A549 (cell line): ENCODE measurements around the gene ZBTB11. TPM values are rescaled to one million over a fixed set of nuclear protein-coding genes. Genes with fewer than 3 reads are reported as not detected.
"Not testable (repeated sequence)": the region's sequence is repeated elsewhere in the genome, so short reads cannot be mapped to it uniquely, and the experiment has no call there.

Experiments used
- ATAC-seq, 2 experiments: fragments of 200-7000 bp in 1 of 2; fragments of >200 bp in 1 of 2; cut with Nextera tagmentation in 1 of 2; cut with Tn5 transposase in 1 of 2; 3 replicates each; pipeline versions ENCODE4 v1.8.0 to v1.9.1; 2018 to 2020; ENCODE audit warnings: mild to moderate bottlenecking in 1 of 2, moderate library complexity in 1 of 2
- CTCF ChIA-PET: fragments of 300-600 bp; sonication (Branson Sonifier 250); formaldehyde crosslinking; extraction: SDS; loops from one replicate; lab custom pipeline; 2021; ENCODE audit warnings: antibody characterized with exemption, inconsistent platforms; lab: Yijun Ruan, JAX
- POLR2A ChIA-PET: fragments of 350-600 bp; formaldehyde crosslinking; extraction: SDS; loops from one replicate; lab custom pipeline; 2021; ENCODE audit warnings: antibody characterized with exemption, inconsistent platforms; lab: Yijun Ruan, JAX
- DNase-seq, 2 experiments: peaks; one replicate each; pipeline versions ENCODE4 v3.0.0 to v3.0.0-alpha.2; 2011 to 2016; ENCODE audit warnings: low read depth in 1 of 2, low spot score in 1 of 2
- FAIRE-seq: peaks from 2 replicates; lab custom pipeline; 2011; peaks lifted over from hg19 to GRCh38; lab: Jason Lieb, UNC
- H3K27ac ChIP-seq, 2 experiments: fragments of >200 bp; sonication (Bioruptor Twin); formaldehyde crosslinking; 3 replicates each; pipeline ENCODE4 v1.5.1; 2016 to 2017
- H3K4me1 ChIP-seq: fragments of >200 bp; sonication (Bioruptor Twin); formaldehyde crosslinking; 3 replicates; pipeline ENCODE4 v1.6.1; 2016
- H3K4me2 ChIP-seq: fragments of >200 bp; sonication (Bioruptor Twin); formaldehyde crosslinking; 3 replicates; pipeline ENCODE4 v1.6.1; 2016
- H3K4me3 ChIP-seq: fragments of >200 bp; sonication (Bioruptor Twin); formaldehyde crosslinking; 3 replicates; pipeline ENCODE4 v1.5.1; 2016
- H3K9me3 ChIP-seq: fragments of >200 bp; sonication (Bioruptor Twin); formaldehyde crosslinking; 3 replicates; pipeline ENCODE4 v1.6.1; 2016
- BHLHE40 ChIP-seq: IDR thresholded peaks from 2 replicates; pipeline ENCODE4 v1.6.1; 2012; ENCODE audit warnings: low read depth, low read length, inconsistent platforms
- CEBPB ChIP-seq, 2 experiments: fragments of >200 bp in 1 of 2; sonication (Bioruptor Twin) in 1 of 2; formaldehyde crosslinking in 1 of 2; IDR thresholded peaks; 2 replicates each; pipeline ENCODE4 v1.6.1; 2012 to 2016
- CHD4 ChIP-seq: fragments of 200-600 bp; sonication (generic); IDR thresholded peaks from 2 replicates; pipeline ENCODE4 v1.6.1; 2016; ENCODE audit warnings: antibody characterized with exemption, mild to moderate bottlenecking, borderline replicate concordance
- EHF ChIP-seq: fragments of 250-450 bp; sonication (Bioruptor Pico); IDR thresholded peaks from 2 replicates; pipeline ENCODE4 v1.5.0; 2020; ENCODE audit warnings: mild to moderate bottlenecking
- ESRRA ChIP-seq: fragments of 150-350 bp; IDR thresholded peaks from 2 replicates; pipeline ENCODE4 v1.6.1; 2014; ENCODE audit warnings: mild to moderate bottlenecking, low read length, borderline replicate concordance
- JUNB ChIP-seq: fragments of >200 bp; sonication (Bioruptor Twin); formaldehyde crosslinking; IDR thresholded peaks from 2 replicates; pipeline ENCODE4 v1.6.1; 2016
- KDM5A ChIP-seq: fragments of 200-600 bp; sonication (generic); IDR thresholded peaks from 2 replicates; pipeline ENCODE4 v1.6.1; 2016; ENCODE audit warnings: antibody characterized with exemption, mild to moderate bottlenecking
- NPAS2 ChIP-seq: fragments of 250-450 bp; sonication (Bioruptor Pico); IDR thresholded peaks from 2 replicates; pipeline ENCODE4 v1.8.0; 2022; ENCODE audit warnings: mild to moderate bottlenecking, moderate library complexity, borderline replicate concordance
- NR3C1 ChIP-seq: fragments of >200 bp; sonication (Bioruptor Twin); formaldehyde crosslinking; IDR thresholded peaks from 3 replicates; pipeline ENCODE4 v1.6.1; 2017
- SMC3 ChIP-seq: fragments of >200 bp; sonication (Bioruptor Twin); formaldehyde crosslinking; IDR thresholded peaks from 3 replicates; pipeline ENCODE4 v1.6.1; 2018; ENCODE audit warnings: inconsistent platforms
- ZSCAN20 ChIP-seq: fragments of 250-450 bp; sonication (Bioruptor Pico); IDR thresholded peaks from 2 replicates; pipeline ENCODE4 v1.8.0; 2022; ENCODE audit warnings: mild to moderate bottlenecking, moderate library complexity
- WGBS: methylation state at CpG from one replicate; pipeline ENCODE4 v1.1.6; 2017; ENCODE audit errors: missing lambda C conversion rate; 5-methylcytosine and 5-hydroxymethylcytosine counted together
- polyA plus RNA-seq, 4 experiments: library from polyadenylated mRNA; depleted of rRNA in 3 of 4; stranded (reverse); fragments of >200 nt; fragmentation: RNase III in 1 of 4; extraction: RNeasy Plus Mini Kit Qiagen cat#74134 plus additional on column Dnase treatment in 1 of 4; gene quantifications; 2 replicates in 3 of 4; 3 replicates in 1 of 4; pipeline ENCODE4 v1.2.3, GENCODE V29; 2011 to 2017
- TF ChIP-seq, protein P1 (sequence below): fragments of 250-450 bp; sonication (Bioruptor Pico); IDR thresholded peaks from 2 replicates; pipeline ENCODE4 v1.5.0; 2020; ENCODE audit warnings: low read depth, mild to moderate bottlenecking, moderate library complexity
- TF ChIP-seq, protein P2 (sequence below): IDR thresholded peaks from 2 replicates; pipeline ENCODE4 v1.6.1; 2012
- TF ChIP-seq, protein P3 (sequence below): IDR thresholded peaks from 2 replicates; pipeline ENCODE4 v1.6.1; 2012; ENCODE audit warnings: low read depth, borderline replicate concordance
- TF ChIP-seq, protein P4 (sequence below): fragments of >200 bp; sonication (Bioruptor Twin); formaldehyde crosslinking; IDR thresholded peaks from 3 replicates; pipeline ENCODE4 v1.5.1; 2016
- TF ChIP-seq, protein P5 (sequence below): IDR thresholded peaks from 2 replicates; pipeline ENCODE4 v1.6.1; 2012
- TF ChIP-seq, protein P6 (sequence below): fragments of >200 bp; sonication (Bioruptor Twin); formaldehyde crosslinking; IDR thresholded peaks from 2 replicates; pipeline ENCODE4 v1.6.1; 2016
- TF ChIP-seq, protein P7 (sequence below): fragments of 250-450 bp; sonication (Bioruptor Pico); IDR thresholded peaks from 2 replicates; pipeline ENCODE4 v1.5.0; 2021; ENCODE audit warnings: mild to moderate bottlenecking, moderate library complexity, borderline replicate concordance
- TF ChIP-seq, protein P8 (sequence below): fragments of 150-350 bp; IDR thresholded peaks from 2 replicates; pipeline ENCODE4 v1.6.1; 2014; ENCODE audit warnings: low read depth, mild to moderate bottlenecking, low read length

ZBTB11 gene
- polyA plus RNA-seq, 2 of the 4 experiments (the other 2 are of a cell fraction), result 11.3 to 24.3 TPM

DNA sequence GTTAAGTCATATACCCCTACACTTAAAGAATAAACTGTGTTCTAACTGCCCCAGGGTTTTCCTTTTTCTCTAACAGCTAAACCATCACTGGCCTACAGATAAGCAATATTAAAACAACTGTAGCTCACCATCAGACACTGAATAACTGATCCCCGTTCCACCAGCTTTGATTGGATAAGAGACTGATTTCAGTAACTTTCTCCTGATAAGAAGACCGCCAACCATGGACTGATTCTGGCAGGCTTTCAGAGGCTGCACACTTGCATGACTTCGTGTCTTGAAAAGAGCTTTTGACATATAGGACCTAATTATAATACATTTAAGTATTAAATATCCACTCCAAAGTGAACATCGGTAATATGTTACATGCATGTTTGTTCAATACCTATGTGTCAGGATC, 32.2 kb upstream of the ZBTB11 start:
- ChIA-PET CTCF (interaction anchor here (0.7 to 3.0 kb wide), 6 partner anchors 13 to 1520 kb away, joined by 3 to 24 read pairs (median 5); partner anchors contain the start of gene ZBTB11), POLR2A (interaction anchor here (0.9 kb wide), 1 partner anchor 23 kb away, joined by 3 read pairs; the partner anchor contains the start of gene RPL24)
- H3K4me1 ChIP-seq, result no peaks in the 10 kb centered on the region
- ATAC-seq, result no peak
- FAIRE-seq, result no peak
- H3K4me2 ChIP-seq, result no peak overlapping the region
- H3K4me3 ChIP-seq, result no peak overlapping the region
- no peak for TF ChIP-seq BHLHE40
- TF ChIP-seq, protein P1, sequence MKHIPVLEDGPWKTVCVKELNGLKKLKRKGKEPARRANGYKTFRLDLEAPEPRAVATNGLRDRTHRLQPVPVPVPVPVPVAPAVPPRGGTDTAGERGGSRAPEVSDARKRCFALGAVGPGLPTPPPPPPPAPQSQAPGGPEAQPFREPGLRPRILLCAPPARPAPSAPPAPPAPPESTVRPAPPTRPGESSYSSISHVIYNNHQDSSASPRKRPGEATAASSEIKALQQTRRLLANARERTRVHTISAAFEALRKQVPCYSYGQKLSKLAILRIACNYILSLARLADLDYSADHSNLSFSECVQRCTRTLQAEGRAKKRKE (CRISPR knock-in tag), result no peak
- no peak for TF ChIP-seq EHF (CRISPR knock-in tag)
- TF ChIP-seq, protein P2, sequence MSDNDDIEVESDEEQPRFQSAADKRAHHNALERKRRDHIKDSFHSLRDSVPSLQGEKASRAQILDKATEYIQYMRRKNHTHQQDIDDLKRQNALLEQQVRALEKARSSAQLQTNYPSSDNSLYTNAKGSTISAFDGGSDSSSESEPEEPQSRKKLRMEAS, result no peak
- TF ChIP-seq, protein P3, sequence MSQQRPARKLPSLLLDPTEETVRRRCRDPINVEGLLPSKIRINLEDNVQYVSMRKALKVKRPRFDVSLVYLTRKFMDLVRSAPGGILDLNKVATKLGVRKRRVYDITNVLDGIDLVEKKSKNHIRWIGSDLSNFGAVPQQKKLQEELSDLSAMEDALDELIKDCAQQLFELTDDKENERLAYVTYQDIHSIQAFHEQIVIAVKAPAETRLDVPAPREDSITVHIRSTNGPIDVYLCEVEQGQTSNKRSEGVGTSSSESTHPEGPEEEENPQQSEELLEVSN, result no peak
- TF ChIP-seq ESRRA, result no peak
- TF ChIP-seq CHD4, result no peak
- TF ChIP-seq NR3C1, result no peak
- no peak for TF ChIP-seq KDM5A
- TF ChIP-seq, protein P4, sequence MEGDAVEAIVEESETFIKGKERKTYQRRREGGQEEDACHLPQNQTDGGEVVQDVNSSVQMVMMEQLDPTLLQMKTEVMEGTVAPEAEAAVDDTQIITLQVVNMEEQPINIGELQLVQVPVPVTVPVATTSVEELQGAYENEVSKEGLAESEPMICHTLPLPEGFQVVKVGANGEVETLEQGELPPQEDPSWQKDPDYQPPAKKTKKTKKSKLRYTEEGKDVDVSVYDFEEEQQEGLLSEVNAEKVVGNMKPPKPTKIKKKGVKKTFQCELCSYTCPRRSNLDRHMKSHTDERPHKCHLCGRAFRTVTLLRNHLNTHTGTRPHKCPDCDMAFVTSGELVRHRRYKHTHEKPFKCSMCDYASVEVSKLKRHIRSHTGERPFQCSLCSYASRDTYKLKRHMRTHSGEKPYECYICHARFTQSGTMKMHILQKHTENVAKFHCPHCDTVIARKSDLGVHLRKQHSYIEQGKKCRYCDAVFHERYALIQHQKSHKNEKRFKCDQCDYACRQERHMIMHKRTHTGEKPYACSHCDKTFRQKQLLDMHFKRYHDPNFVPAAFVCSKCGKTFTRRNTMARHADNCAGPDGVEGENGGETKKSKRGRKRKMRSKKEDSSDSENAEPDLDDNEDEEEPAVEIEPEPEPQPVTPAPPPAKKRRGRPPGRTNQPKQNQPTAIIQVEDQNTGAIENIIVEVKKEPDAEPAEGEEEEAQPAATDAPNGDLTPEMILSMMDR, result no peak
- no peak for TF ChIP-seq SMC3
- TF ChIP-seq CEBPB (IDR thresholded peaks at IDR 0.05), result no peak
- no peak for TF ChIP-seq ZSCAN20 (CRISPR knock-in tag)
- no peak for TF ChIP-seq JUNB
- TF ChIP-seq, protein P5, sequence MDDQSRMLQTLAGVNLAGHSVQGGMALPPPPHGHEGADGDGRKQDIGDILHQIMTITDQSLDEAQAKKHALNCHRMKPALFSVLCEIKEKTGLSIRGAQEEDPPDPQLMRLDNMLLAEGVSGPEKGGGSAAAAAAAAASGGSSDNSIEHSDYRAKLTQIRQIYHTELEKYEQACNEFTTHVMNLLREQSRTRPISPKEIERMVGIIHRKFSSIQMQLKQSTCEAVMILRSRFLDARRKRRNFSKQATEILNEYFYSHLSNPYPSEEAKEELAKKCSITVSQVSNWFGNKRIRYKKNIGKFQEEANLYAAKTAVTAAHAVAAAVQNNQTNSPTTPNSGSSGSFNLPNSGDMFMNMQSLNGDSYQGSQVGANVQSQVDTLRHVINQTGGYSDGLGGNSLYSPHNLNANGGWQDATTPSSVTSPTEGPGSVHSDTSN, result no peak
- TF ChIP-seq, protein P6, sequence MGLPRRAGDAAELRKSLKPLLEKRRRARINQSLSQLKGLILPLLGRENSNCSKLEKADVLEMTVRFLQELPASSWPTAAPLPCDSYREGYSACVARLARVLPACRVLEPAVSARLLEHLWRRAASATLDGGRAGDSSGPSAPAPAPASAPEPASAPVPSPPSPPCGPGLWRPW, result no peak
- TF ChIP-seq, protein P7, sequence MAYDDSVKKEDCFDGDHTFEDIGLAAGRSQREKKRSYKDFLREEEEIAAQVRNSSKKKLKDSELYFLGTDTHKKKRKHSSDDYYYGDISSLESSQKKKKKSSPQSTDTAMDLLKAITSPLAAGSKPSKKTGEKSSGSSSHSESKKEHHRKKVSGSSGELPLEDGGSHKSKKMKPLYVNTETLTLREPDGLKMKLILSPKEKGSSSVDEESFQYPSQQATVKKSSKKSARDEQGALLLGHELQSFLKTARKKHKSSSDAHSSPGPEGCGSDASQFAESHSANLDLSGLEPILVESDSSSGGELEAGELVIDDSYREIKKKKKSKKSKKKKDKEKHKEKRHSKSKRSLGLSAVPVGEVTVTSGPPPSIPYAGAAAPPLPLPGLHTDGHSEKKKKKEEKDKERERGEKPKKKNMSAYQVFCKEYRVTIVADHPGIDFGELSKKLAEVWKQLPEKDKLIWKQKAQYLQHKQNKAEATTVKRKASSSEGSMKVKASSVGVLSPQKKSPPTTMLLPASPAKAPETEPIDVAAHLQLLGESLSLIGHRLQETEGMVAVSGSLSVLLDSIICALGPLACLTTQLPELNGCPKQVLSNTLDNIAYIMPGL (CRISPR knock-in tag), result no peak
- TF ChIP-seq NPAS2 (CRISPR knock-in tag), result no peak
- TF ChIP-seq, protein P8, sequence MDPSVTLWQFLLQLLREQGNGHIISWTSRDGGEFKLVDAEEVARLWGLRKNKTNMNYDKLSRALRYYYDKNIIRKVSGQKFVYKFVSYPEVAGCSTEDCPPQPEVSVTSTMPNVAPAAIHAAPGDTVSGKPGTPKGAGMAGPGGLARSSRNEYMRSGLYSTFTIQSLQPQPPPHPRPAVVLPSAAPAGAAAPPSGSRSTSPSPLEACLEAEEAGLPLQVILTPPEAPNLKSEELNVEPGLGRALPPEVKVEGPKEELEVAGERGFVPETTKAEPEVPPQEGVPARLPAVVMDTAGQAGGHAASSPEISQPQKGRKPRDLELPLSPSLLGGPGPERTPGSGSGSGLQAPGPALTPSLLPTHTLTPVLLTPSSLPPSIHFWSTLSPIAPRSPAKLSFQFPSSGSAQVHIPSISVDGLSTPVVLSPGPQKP, result no peak
- TF ChIP-seq, all 56 proteins: peak for 0
- DNase-seq, result no peak
- H3K27ac ChIP-seq, result no peak overlapping the region
- H3K9me3 ChIP-seq, result no peaks in the 10 kb centered on the region
- WGBS, result 53% methylated on average over 4 of the region's 4 CpGs

DNA sequence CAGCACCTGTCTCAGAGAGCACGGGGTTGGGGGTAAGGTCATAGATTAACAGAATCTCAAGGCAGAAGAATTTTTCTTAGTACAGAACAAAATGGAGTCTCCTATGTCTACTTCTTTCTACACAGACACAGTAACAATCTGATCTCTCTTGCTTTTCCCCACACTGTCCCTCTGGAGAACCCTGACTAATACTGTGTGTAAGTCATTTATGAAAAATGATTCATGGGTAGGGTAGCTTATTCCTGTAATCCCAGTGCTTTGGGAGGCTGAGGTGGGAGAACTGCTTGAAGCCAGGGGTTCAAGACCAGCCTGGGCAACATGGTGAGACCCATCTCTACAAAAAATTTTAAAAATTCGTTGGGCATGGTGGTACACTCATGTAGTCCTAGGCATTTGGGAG, 27.7 kb upstream of the ZBTB11 start:
- H3K4me2 ChIP-seq, DNase-seq, FAIRE-seq, POLR2A ChIA-PET, H3K4me1 ChIP-seq, ATAC-seq, H3K4me3 ChIP-seq, H3K27ac ChIP-seq, H3K9me3 ChIP-seq: not testable (repeated sequence)
- WGBS, result 3% methylated on average over 2 of the region's 2 CpGs
- CTCF ChIA-PET, result interaction anchor here (1.0 to 1.4 kb wide), 2 partner anchors 12 to 27 kb away, joined by 3 read pairs; no protein-coding TSS in a partner anchor
